Naive thymus-derived CD4-positive, alpha-beta T cell (primary cell): ENCODE measurements around the gene CALN1. TPM values are rescaled to one million over a fixed set of nuclear protein-coding genes. Genes with fewer than 3 reads are reported as not detected.
"Not testable (repeated sequence)": the region's sequence is repeated elsewhere in the genome, so short reads cannot be mapped to it uniquely, and the experiment has no call there.

ENCODE experiments used
- ATAC-seq: fragments of 150-1000 bp; cut with Tn5 transposase; 2 replicates; pipeline ENCODE4 v1.10.0; 2021; ENCODE audit warnings: mild to moderate bottlenecking, moderate library complexity
- CTCF ChIA-PET: fragments of 350-600 bp; sonication (Branson Sonifier 250); formaldehyde crosslinking; loops from one replicate; lab custom pipeline; 2021; ENCODE audit warnings: antibody characterized with exemption; lab: Charles Lee
- POLR2A ChIA-PET: fragments of 350-600 bp; sonication (Branson Sonifier 250); formaldehyde crosslinking; loops from one replicate; lab custom pipeline; 2021; ENCODE audit warnings: antibody characterized with exemption, inconsistent platforms; lab: Charles Lee
- DNase-seq, 9 donors: peaks; one replicate each; pipeline versions ENCODE4 v3.0.0 to v3.0.0-alpha.2; 2020 to 2022; ENCODE audit warnings: mixed read lengths in 1 of 9
- H3K27ac ChIP-seq: one replicate; pipeline ENCODE4 v1.7.0; 2013; ENCODE audit warnings: mild to moderate bottlenecking, low read depth, low read length, moderate library complexity
- H3K27me3 ChIP-seq, 2 donors: one replicate each; pipeline ENCODE4 v1.7.0; 2013; ENCODE audit warnings: low read length in 2 of 2, mild to moderate bottlenecking in 2 of 2, moderate library complexity in 2 of 2; ENCODE audit not compliant: control insufficient read depth in 2 of 2, insufficient read depth in 2 of 2
- H3K36me3 ChIP-seq, 3 experiments: 1 replicate in 2 of 3; 2 replicates in 1 of 3; pipeline ENCODE4 v1.7.0; 2013; ENCODE audit warnings: low read length in 3 of 3, mild to moderate bottlenecking in 3 of 3, moderate library complexity in 1 of 3; ENCODE audit not compliant: insufficient read depth in 3 of 3, control insufficient read depth in 2 of 3
- H3K4me1 ChIP-seq, 2 donors: one replicate each; pipeline ENCODE4 v1.7.0; 2013; ENCODE audit warnings: low read length in 2 of 2, mild to moderate bottlenecking in 2 of 2, moderate library complexity in 1 of 2; ENCODE audit not compliant: control insufficient read depth in 2 of 2, insufficient read depth in 2 of 2
- H3K4me3 ChIP-seq: 2 replicates; pipeline ENCODE4 v1.7.0; 2013; ENCODE audit warnings: mild to moderate bottlenecking, low read length
- H3K9me3 ChIP-seq, 3 experiments: 1 replicate in 2 of 3; 2 replicates in 1 of 3; pipeline ENCODE4 v1.7.0; 2013; ENCODE audit warnings: low read length in 3 of 3; ENCODE audit not compliant: control insufficient read depth in 2 of 3
- H3K27ac Mint-ChIP-seq, 9 donors: one replicate each; pipeline ENCODE4 v1.8.0; 2020 to 2022; ENCODE audit warnings: mixed read lengths in 9 of 9, mild to moderate bottlenecking in 8 of 9, moderate library complexity in 5 of 9, inconsistent platforms in 2 of 9
- H3K27me3 Mint-ChIP-seq, 5 donors: one replicate each; pipeline ENCODE4 v1.8.0; 2021 to 2022; ENCODE audit warnings: mixed read lengths in 5 of 5, mild to moderate bottlenecking in 1 of 5
- H3K36me3 Mint-ChIP-seq, 5 donors: one replicate each; pipeline ENCODE4 v1.8.0; 2020 to 2022; ENCODE audit warnings: mixed read lengths in 5 of 5, mild to moderate bottlenecking in 3 of 5, inconsistent platforms in 1 of 5
- H3K4me1 Mint-ChIP-seq, 7 donors: one replicate each; pipeline ENCODE4 v1.8.0; 2020 to 2022; ENCODE audit warnings: mixed read lengths in 7 of 7, mild to moderate bottlenecking in 3 of 7, inconsistent platforms in 1 of 7
- H3K4me3 Mint-ChIP-seq, 10 donors: one replicate each; pipeline ENCODE4 v1.8.0; 2020 to 2022; ENCODE audit warnings: mild to moderate bottlenecking in 10 of 10, mixed read lengths in 10 of 10, moderate library complexity in 6 of 10, inconsistent platforms in 2 of 10
- H3K9me3 Mint-ChIP-seq, 11 donors: one replicate each; pipeline ENCODE4 v1.8.0; 2020 to 2022; ENCODE audit warnings: mixed read lengths in 11 of 11, mild to moderate bottlenecking in 4 of 11, inconsistent platforms in 1 of 11, moderate library complexity in 1 of 11
- intact Hi-C, 2 donors: fragments of 100-400 bp; cut with micrococcal nuclease; formaldehyde crosslinking; loops; one replicate each; pipeline ENCODE4 v1.15.1; 2023
- polyA plus RNA-seq, 2 donors: library from polyadenylated mRNA; unstranded; fragments of 300-500 nt; fragmentation: Illumina TruSeq; gene quantifications; one replicate each; pipeline ENCODE4 v1.2.3, GENCODE V29; 2021
- total RNA-seq, 6 experiments: library from RNA in 5 of 6; stranded (reverse) in 5 of 6; gene quantifications; 1 replicate in 5 of 6; 2 replicates in 1 of 6; pipeline ENCODE4 v1.2.3 and lab custom pipeline; 2021 to 2026

The CALN1 gene
- total and polyA plus RNA-seq, 7 experiments from 2014 or later: 0.03 to 0.17 TPM; not detected in 5

- H3K4me3 ChIP-seq: no peak overlapping the region
- CTCF ChIA-PET: no interaction called here
These were observed 331.8 kb downstream of the CALN1 start for GRCh38 chr7:72080341-72080766.

DNA sequence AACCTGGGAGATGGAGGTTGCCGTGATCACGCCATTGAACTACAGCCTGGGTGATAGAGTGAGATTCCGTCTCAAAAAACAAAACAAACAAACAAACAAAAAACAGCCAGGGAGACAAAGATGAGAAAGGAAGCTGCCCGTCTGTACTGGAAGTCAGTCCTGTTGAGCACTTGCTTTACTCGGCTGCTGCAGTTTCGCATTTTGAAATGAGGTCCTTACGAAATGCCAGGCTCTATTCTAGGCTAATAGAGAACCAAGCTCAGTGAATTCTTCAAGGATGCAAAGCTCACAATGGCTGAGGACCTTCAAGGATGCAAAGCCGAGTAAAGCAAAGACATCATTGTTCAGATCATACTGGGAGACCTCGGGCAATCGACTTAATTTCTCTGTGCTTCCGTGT, 333.3 kb downstream of the CALN1 start:
- DNase-seq: no peak
- no peaks in the 10 kb centered on the region for H3K4me1 ChIP-seq
- no peaks in the 10 kb centered on the region for H3K4me1 Mint-ChIP-seq
- H3K27me3 ChIP-seq: no peaks in the 10 kb centered on the region
- intact Hi-C loops: no loop called here
- no peak overlapping the region for H3K4me3 ChIP-seq
- H3K27me3 Mint-ChIP-seq: no peaks in the 10 kb centered on the region
- H3K36me3 Mint-ChIP-seq: peaks cover 0 to 3% (median 0%) of the 10 kb centered on the region in 5 donors
- ChIA-PET CTCF (no interaction called here), POLR2A (no interaction called here)
- no peaks in the 10 kb centered on the region for H3K9me3 ChIP-seq
- H3K9me3 Mint-ChIP-seq: peaks cover 0 to 19% (median 5%) of the 10 kb centered on the region in 11 donors
- H3K27ac Mint-ChIP-seq: no peak overlapping the region
- no peak overlapping the region for H3K27ac ChIP-seq
- H3K36me3 ChIP-seq: no peaks in the 10 kb centered on the region
- H3K4me3 Mint-ChIP-seq: no peak overlapping the region
- no peak for ATAC-seq

More at GRCh38 chr7:72080341-72080766, 331.8 kb downstream of the CALN1 start:
- Mint-ChIP-seq H3K4me1 (no peaks in the 10 kb centered on the region), H3K36me3 (no peaks in the 10 kb centered on the region), H3K4me3 (no peak overlapping the region), H3K27me3 (no peaks in the 10 kb centered on the region), H3K9me3 (peaks cover 0 to 16% (median 4%) of the 10 kb centered on the region in 11 donors), H3K27ac (peak overlapping the region in 2 of 9 donors; percentile 59)
- ATAC-seq (no peak), DNase-seq (no peak)
- intact Hi-C loops: no loop called here
- H3K27me3 ChIP-seq: no peaks in the 10 kb centered on the region
- POLR2A ChIA-PET: no interaction called here
- H3K9me3 ChIP-seq: no peaks in the 10 kb centered on the region
- no peaks in the 10 kb centered on the region for H3K36me3 ChIP-seq
- no peak overlapping the region for H3K27ac ChIP-seq
- no peaks in the 10 kb centered on the region for H3K4me1 ChIP-seq

DNA sequence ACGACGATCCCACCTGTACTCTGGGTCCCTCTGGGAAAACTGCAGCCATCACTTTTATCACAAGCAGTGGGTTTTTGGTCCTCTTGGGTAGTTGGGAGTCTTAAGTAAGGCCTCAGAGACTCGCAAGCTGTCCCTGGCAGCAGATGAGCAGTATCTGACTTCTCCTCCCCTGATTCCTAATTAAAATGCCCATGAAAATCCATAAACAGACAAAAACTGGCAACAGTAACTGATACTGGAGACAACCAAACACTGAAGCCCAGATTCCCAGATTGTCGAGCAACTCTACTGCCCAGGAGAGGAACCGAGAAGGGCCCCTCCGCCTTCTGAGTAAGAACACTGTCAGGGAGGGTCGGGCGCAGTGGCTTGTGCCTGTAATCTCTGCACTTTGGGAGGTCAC, 333.8 kb downstream of the CALN1 start:
- ChIA-PET CTCF (no interaction called here), POLR2A (no interaction called here)
- Histone ChIP-seq H3K4me3 (no peak overlapping the region), H3K27ac (no peak overlapping the region), H3K27me3 (no peaks in the 10 kb centered on the region), H3K9me3 (no peaks in the 10 kb centered on the region), H3K4me1 (no peaks in the 10 kb centered on the region), H3K36me3 (no peaks in the 10 kb centered on the region)
- H3K9me3 Mint-ChIP-seq: peaks cover 0 to 22% (median 5%) of the 10 kb centered on the region in 11 donors
- H3K36me3 Mint-ChIP-seq: peaks cover 0 to 4% (median 0%) of the 10 kb centered on the region in 5 donors
- peak overlapping the region in 1 of 9 donors; percentile 68 for H3K27ac Mint-ChIP-seq
- H3K4me3 Mint-ChIP-seq: no peak overlapping the region
- H3K27me3 Mint-ChIP-seq: no peaks in the 10 kb centered on the region
- no peak for ATAC-seq
- no peak for DNase-seq
- intact Hi-C loops: no loop called here
- no peaks in the 10 kb centered on the region for H3K4me1 Mint-ChIP-seq

DNA sequence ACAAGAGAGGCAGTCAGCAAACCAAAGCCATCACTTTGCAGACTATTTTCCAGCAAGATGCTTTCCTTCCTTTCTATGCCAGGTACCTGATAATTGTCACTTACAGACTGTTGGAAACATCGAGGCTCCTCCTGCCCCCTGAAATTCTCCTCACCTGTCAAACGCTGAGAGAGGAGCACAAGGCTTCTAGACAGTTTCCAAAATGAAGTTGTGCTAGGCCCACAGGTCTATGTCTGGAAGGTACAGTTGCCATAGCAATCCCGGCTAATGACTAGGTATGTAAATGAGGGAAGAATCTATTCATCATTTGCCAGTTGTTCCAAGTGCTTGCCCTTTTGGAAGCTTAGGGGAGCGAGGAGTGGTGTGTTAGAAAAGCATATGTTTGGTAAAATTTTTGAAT, 334.4 kb downstream of the CALN1 start:
- no peaks in the 10 kb centered on the region for H3K4me1 Mint-ChIP-seq

GRCh38 chr7:72072901-72073300, 339.2 kb downstream of the CALN1 start:
- no peak for ATAC-seq
- Histone ChIP-seq H3K9me3 (peaks cover 0 to 5% (median 0%) of the 10 kb centered on the region in 3 experiments), H3K27ac (no peak overlapping the region), H3K4me3 (no peak overlapping the region), H3K36me3 (no peaks in the 10 kb centered on the region), H3K4me1 (no peaks in the 10 kb centered on the region), H3K27me3 (no peaks in the 10 kb centered on the region)
- Mint-ChIP-seq H3K36me3 (peaks cover 0 to 8% (median 4%) of the 10 kb centered on the region in 5 donors), H3K27ac (no peak overlapping the region), H3K4me3 (no peak overlapping the region), H3K27me3 (no peaks in the 10 kb centered on the region), H3K4me1 (no peaks in the 10 kb centered on the region), H3K9me3 (peaks cover 6 to 47% (median 17%) of the 10 kb centered on the region in 11 donors)
- POLR2A ChIA-PET: no interaction called here
- CTCF ChIA-PET: no interaction called here
- DNase-seq: no peak
- intact Hi-C loops: no loop called here

More for the DNA sequence above, 334.4 kb downstream of the CALN1 start:
- H3K4me3 ChIP-seq: no peak overlapping the region
- H3K4me3 Mint-ChIP-seq: no peak overlapping the region
- ChIA-PET POLR2A (no interaction called here), CTCF (no interaction called here)
- ATAC-seq (no peak), DNase-seq (no peak)
- H3K36me3 Mint-ChIP-seq: peaks cover 0 to 4% (median 0%) of the 10 kb centered on the region in 5 donors
- H3K4me1 ChIP-seq: no peaks in the 10 kb centered on the region
- peaks cover 4 to 27% (median 8%) of the 10 kb centered on the region in 11 donors for H3K9me3 Mint-ChIP-seq
- no peak overlapping the region for H3K27ac ChIP-seq
- intact Hi-C loops: no loop called here
- no peaks in the 10 kb centered on the region for H3K36me3 ChIP-seq
- no peaks in the 10 kb centered on the region for H3K27me3 ChIP-seq
- H3K27me3 Mint-ChIP-seq: no peaks in the 10 kb centered on the region
- no peak overlapping the region for H3K27ac Mint-ChIP-seq
- no peaks in the 10 kb centered on the region for H3K9me3 ChIP-seq

- intact Hi-C loops: no loop called here
- ATAC-seq (no peak), DNase-seq (no peak)
- Mint-ChIP-seq H3K27ac (no peak overlapping the region), H3K27me3 (no peaks in the 10 kb centered on the region), H3K4me1 (no peaks in the 10 kb centered on the region), H3K9me3 (peaks cover 6 to 47% (median 12%) of the 10 kb centered on the region in 11 donors), H3K4me3 (no peak overlapping the region), H3K36me3 (peaks cover 0 to 8% (median 4%) of the 10 kb centered on the region in 5 donors)
- CTCF ChIA-PET: no interaction called here
- Histone ChIP-seq H3K36me3 (no peaks in the 10 kb centered on the region), H3K4me1 (no peaks in the 10 kb centered on the region), H3K9me3 (peaks cover 0 to 5% (median 0%) of the 10 kb centered on the region in 3 experiments), H3K27me3 (no peaks in the 10 kb centered on the region), H3K27ac (no peak overlapping the region), H3K4me3 (no peak overlapping the region)
- POLR2A ChIA-PET: no interaction called here
These were observed 342.9 kb downstream of the CALN1 start for GRCh38 chr7:72069263-72069662.

DNA sequence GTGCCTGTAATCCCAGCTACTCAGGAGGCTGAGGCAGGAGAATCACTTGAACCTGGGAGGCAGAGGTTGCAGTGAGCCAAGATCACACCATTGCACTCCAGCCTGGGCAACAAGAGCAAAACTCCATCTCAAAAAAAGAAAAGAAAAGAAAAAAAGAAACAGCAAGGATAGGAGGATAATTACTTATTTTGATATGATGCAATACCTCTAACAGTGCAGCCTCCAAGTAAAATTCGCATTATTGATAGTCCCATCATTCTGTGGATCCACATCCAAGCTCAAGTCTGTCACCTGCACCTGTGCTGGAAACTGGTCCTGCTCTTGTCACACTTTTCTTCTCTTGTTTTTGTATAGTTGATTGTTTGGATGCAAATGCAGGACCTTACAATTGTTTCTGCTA, 346.4 kb downstream of the CALN1 start:
- ATAC-seq, H3K4me1 Mint-ChIP-seq, H3K27ac ChIP-seq, POLR2A ChIA-PET, CTCF ChIA-PET, intact Hi-C loops, DNase-seq, H3K4me1 ChIP-seq, H3K27ac Mint-ChIP-seq, H3K27me3 Mint-ChIP-seq, H3K36me3 ChIP-seq, H3K4me3 ChIP-seq, H3K36me3 Mint-ChIP-seq, H3K27me3 ChIP-seq, H3K4me3 Mint-ChIP-seq, H3K9me3 ChIP-seq: not testable (repeated sequence)
- peaks cover 0 to 28% (median 6%) of the 10 kb centered on the region in 11 donors for H3K9me3 Mint-ChIP-seq
